GM12878 (cell line): ENCODE data around the gene GCNT3. TPM values are rescaled to one million over a fixed set of nuclear protein-coding genes. Genes with fewer than 3 reads are reported as not detected.

ENCODE experiments used
- ATAC-seq: fragments of 200-7000 bp; cut with Tn5 transposase; 3 replicates; pipeline ENCODE4 v1.9.1; 2020; ENCODE audit warnings: mild to moderate bottlenecking, moderate library complexity
- BruUV-seq: library from RNA; stranded (reverse); fragments of 400-500 nt; replicated peaks from 2 replicates; lab custom pipeline; 2021; lab: Mats Ljungman, UMichigan
- CTCF ChIA-PET: fragments of 300-600 bp; sonication (Branson Sonifier 250); formaldehyde crosslinking; extraction: SDS; loops from one replicate; lab custom pipeline; 2021; ENCODE audit warnings: inconsistent platforms; lab: Yijun Ruan, JAX
- POLR2A ChIA-PET: fragments of 350-600 bp; formaldehyde crosslinking; extraction: SDS; loops from one replicate; lab custom pipeline; 2021; ENCODE audit warnings: inconsistent platforms; lab: Charles Lee
- RAD21 ChIA-PET: fragments of 300-600 bp; sonication (Branson Sonifier 250); formaldehyde crosslinking; loops from one replicate; lab custom pipeline; 2023; ENCODE audit warnings: antibody characterized with exemption; ENCODE audit not compliant: unreplicated experiment; lab: Charles Lee
- SMC1A ChIA-PET: fragments of 300-600 bp; sonication (Branson Sonifier 250); formaldehyde crosslinking; loops from one replicate; lab custom pipeline; 2023; ENCODE audit not compliant: unreplicated experiment, uncharacterized antibody; lab: Charles Lee
- DNase-seq: peaks from one replicate; pipeline ENCODE4 v3.0.0-alpha.2; 2011; ENCODE audit warnings: low read depth, low spot score
- FAIRE-seq: peaks from 3 replicates; lab custom pipeline; 2011; peaks lifted over from hg19 to GRCh38; lab: Jason Lieb, UNC
- H2AFZ ChIP-seq: 2 replicates; pipeline ENCODE4 v1.6.0; 2011; ENCODE audit warnings: low read depth, low read length, control low read depth; ENCODE audit not compliant: control insufficient read depth
- H3K27ac ChIP-seq: 2 replicates; pipeline ENCODE4 v1.5.1; 2011; ENCODE audit warnings: control low read depth; ENCODE audit not compliant: control insufficient read depth, insufficient read depth
- H3K27me3 ChIP-seq, 2 experiments: replicated peaks in 1 of 2; 2 replicates each; pipeline versions ENCODE4 v1.6.0 to v1.6.1; 2011; ENCODE audit warnings: low read length in 1 of 2; ENCODE audit not compliant: control insufficient read depth in 2 of 2, insufficient read depth in 2 of 2
- H3K36me3 ChIP-seq, 2 experiments: 2 replicates each; pipeline ENCODE4 v1.5.1; 2011; ENCODE audit warnings: low read length in 1 of 2; ENCODE audit not compliant: control insufficient read depth in 2 of 2, insufficient read depth in 2 of 2
- H3K4me1 ChIP-seq: 2 replicates; pipeline ENCODE4 v1.6.1; 2011; ENCODE audit warnings: mild to moderate bottlenecking, low read length, moderate library complexity, mixed read lengths; ENCODE audit not compliant: control insufficient read depth, insufficient read depth
- H3K4me2 ChIP-seq: 2 replicates; pipeline ENCODE4 v1.6.0; 2011; ENCODE audit warnings: control low read depth; ENCODE audit not compliant: control insufficient read depth, insufficient read depth
- H3K4me3 ChIP-seq: fragments of 200-600 bp; sonication (generic); 2 replicates; pipeline ENCODE4 v1.5.1; 2016
- H3K79me2 ChIP-seq: 2 replicates; pipeline ENCODE4 v1.6.0; 2011; ENCODE audit warnings: low read length; ENCODE audit not compliant: control insufficient read depth, insufficient read depth
- H3K9ac ChIP-seq: 2 replicates; pipeline ENCODE4 v1.8.0; 2011; ENCODE audit warnings: low read length, control low read depth, mixed read lengths; ENCODE audit not compliant: control insufficient read depth, insufficient read depth
- H3K9me3 ChIP-seq: replicated peaks from 3 replicates; pipeline ENCODE4 v1.5.1; 2011; ENCODE audit warnings: mild to moderate bottlenecking, low read length; ENCODE audit not compliant: control insufficient read depth, insufficient read depth
- H4K20me1 ChIP-seq: 2 replicates; pipeline ENCODE4 v1.6.0; 2011; ENCODE audit not compliant: control insufficient read depth, insufficient read depth
- ASH2L ChIP-seq: fragments of 300-600, 200-600 bp; sonication (generic); IDR thresholded peaks from 2 replicates; pipeline ENCODE4 v1.6.1; 2017; ENCODE audit warnings: low read depth, mild to moderate bottlenecking, borderline replicate concordance
- CREM ChIP-seq: IDR thresholded peaks from 2 replicates; pipeline ENCODE4 v1.6.1; 2014; ENCODE audit warnings: antibody characterized with exemption, low read depth
- CUX1 ChIP-seq: IDR thresholded peaks from 2 replicates; pipeline ENCODE4 v1.6.1; 2012; ENCODE audit warnings: improper control_type of control experiment, low read depth, low read length; ENCODE audit not compliant: insufficient replicate concordance
- E2F8 ChIP-seq: fragments of 450-650 bp; IDR thresholded peaks from 2 replicates; pipeline ENCODE4 v1.6.1; 2018; ENCODE audit warnings: mild to moderate bottlenecking, low read depth, moderate library complexity; ENCODE audit not compliant: partially characterized antibody
- EP300 ChIP-seq, 2 experiments: fragments of 150-350 bp in 1 of 2; IDR thresholded peaks; 2 replicates each; pipeline ENCODE4 v1.6.1; 2011 to 2012; ENCODE audit warnings: low read depth in 2 of 2, low read length in 2 of 2, borderline replicate concordance in 1 of 2, improper control_type of control experiment in 1 of 2, inconsistent platforms in 1 of 2; ENCODE audit not compliant: control insufficient read depth in 1 of 2
- ETV6 ChIP-seq, 2 experiments: fragments of 450-650 bp in 1 of 2; IDR thresholded peaks in 1 of 2; conservative IDR thresholded peaks in 1 of 2; 2 replicates each; pipeline ENCODE4 v1.6.1; 2014; ENCODE audit warnings: antibody characterized with exemption in 1 of 2, borderline replicate concordance in 1 of 2, low read depth in 1 of 2, mild to moderate bottlenecking in 1 of 2, moderate library complexity in 1 of 2
- GATAD2B ChIP-seq: fragments of 450-650 bp; conservative IDR thresholded peaks from 2 replicates; pipeline ENCODE4 v1.6.1; 2017; ENCODE audit warnings: low read depth, mild to moderate bottlenecking, moderate library complexity
- HDAC2 ChIP-seq: fragments of 200-600 bp; sonication (generic); IDR thresholded peaks from 2 replicates; pipeline ENCODE4 v1.6.1; 2017
- MYC ChIP-seq: IDR thresholded peaks from 2 replicates; pipeline ENCODE4 v1.6.1; 2011; ENCODE audit warnings: mild to moderate bottlenecking, low read length, moderate library complexity, inconsistent platforms; ENCODE audit not compliant: insufficient read depth, insufficient replicate concordance, insufficient read length, severe bottlenecking
- NFIC ChIP-seq: IDR thresholded peaks from 2 replicates; pipeline ENCODE4 v1.6.1; 2012; ENCODE audit warnings: low read depth, mild to moderate bottlenecking, inconsistent platforms, low read length, moderate library complexity
- POLR2AphosphoS5 ChIP-seq: IDR thresholded peaks from 2 replicates; pipeline ENCODE4 v1.6.1; 2011; ENCODE audit warnings: mild to moderate bottlenecking, low read length, inconsistent platforms
- RAD21 ChIP-seq: IDR thresholded peaks from 2 replicates; pipeline ENCODE4 v1.6.1; 2011; ENCODE audit warnings: mild to moderate bottlenecking, low read depth, low read length, moderate library complexity; ENCODE audit not compliant: insufficient read depth
- RBBP5 ChIP-seq: fragments of 200-600 bp; sonication (generic); conservative IDR thresholded peaks from 2 replicates; pipeline ENCODE4 v1.6.1; 2016
- TARDBP ChIP-seq: IDR thresholded peaks from 2 replicates; pipeline ENCODE4 v1.6.1; 2016; ENCODE audit warnings: borderline replicate concordance
- TCF12 ChIP-seq: IDR thresholded peaks from 2 replicates; pipeline ENCODE4 v1.6.1; 2011; ENCODE audit warnings: low read depth, mild to moderate bottlenecking, low read length
- WGBS: methylation state at CpG from one replicate; pipeline ENCODE4 v1.1.6; 2016; ENCODE audit warnings: low lambda C conversion rate; ENCODE audit not compliant: insufficient replicate concordance, insufficient coverage; ENCODE audit errors: missing lambda C conversion rate; 5-methylcytosine and 5-hydroxymethylcytosine counted together
- in situ Hi-C: fragments of 300-500 bp; cut with MboI; formaldehyde crosslinking; loops from 9 replicates; pipeline ENCODE4 v1.14.3; 2018; ENCODE audit warnings: mixed read lengths
- intact Hi-C: fragments of 100-400 bp; cut with micrococcal nuclease; formaldehyde crosslinking; loops from one replicate; pipeline ENCODE4 v1.14.2; 2022; ENCODE audit not compliant: unreplicated experiment
- polyA plus RNA-seq, 11 experiments: library from polyadenylated mRNA; depleted of rRNA in 4 of 11; unstranded in 6 of 11; stranded (reverse) in 5 of 11; fragments of >200 nt; fragmentation: Nextera tagmentation in 4 of 11; fragmentation: Illumina TruSeq in 1 of 11; extraction: Ambion mirVana in 4 of 11; extraction: Trizol in 1 of 11; gene quantifications; 1 replicate in 1 of 11; 2 replicates in 10 of 11; pipeline versions ENCODE4 v1.2.1 to v1.2.3, GENCODE V29; 2011 to 2016; ENCODE audit warnings: inconsistent platforms in 2 of 11, missing spikeins in 2 of 11, low read depth in 1 of 11
- total RNA-seq, 4 experiments: library from RNA; depleted of rRNA in 3 of 4; stranded (reverse); fragments of >200 nt in 3 of 4; fragmentation: Illumina TruSeq in 1 of 4; extraction: Trizol in 1 of 4; gene quantifications; 2 replicates each; pipeline versions ENCODE4 v1.2.1 to v1.2.3, GENCODE V29; 2013 to 2021

Gene GCNT3
- total and polyA plus RNA-seq, 10 of the 15 experiments (the other 5 are each of a cell fraction or from before 2014, with no cell fraction given) = 0.03 to 0.53 (median 0.25) TPM; not detected in 2

GRCh38 chr15:59570315-59570714 is 41.3 kb upstream of the GCNT3 start:
- no peaks in the 10 kb centered on the region for H3K27me3 ChIP-seq
- H2AFZ ChIP-seq = no peak overlapping the region
- no peaks in the 10 kb centered on the region for H4K20me1 ChIP-seq
- POLR2A ChIA-PET = interaction anchor here (0.6 kb wide), 1 partner anchor 54 kb away, joined by 5 read pairs; no protein-coding TSS in a partner anchor
- no peak overlapping the region for H3K4me3 ChIP-seq
- no peaks in the 10 kb centered on the region for H3K79me2 ChIP-seq
- H3K9me3 ChIP-seq = no peaks in the 10 kb centered on the region
- no peak overlapping the region for H3K4me2 ChIP-seq
- CTCF ChIA-PET = no interaction called here
- intact Hi-C loops = no loop called here
- BruUV-seq = no TSS peak
- SMC1A ChIA-PET = no interaction called here
- FAIRE-seq (peak; percentile 54), DNase-seq (no peak), ATAC-seq (no peak)
- RAD21 ChIA-PET = no interaction called here
- in situ Hi-C loops = no loop called here
- no peaks in the 10 kb centered on the region for H3K4me1 ChIP-seq
- H3K9ac ChIP-seq = no peak overlapping the region
- TF ChIP-seq CREM = no peak
- TF ChIP-seq GATAD2B = no peak
- no peak for TF ChIP-seq NFIC
- no peak for TF ChIP-seq RAD21
- TF ChIP-seq TARDBP = no peak
- no peak for TF ChIP-seq ETV6 (conservative IDR thresholded peaks at IDR 0.05 in 1 of 2, IDR thresholded peaks at IDR 0.05 in 1 of 2; ENCODE audit: borderline replicate concordance in 1 of 2, low read depth in 1 of 2)
- TF ChIP-seq E2F8 = no peak
- no peak for TF ChIP-seq HDAC2
- no peak for TF ChIP-seq EP300 (IDR thresholded peaks at IDR 0.05; ENCODE audit: borderline replicate concordance in 1 of 2, control insufficient read depth in 1 of 2, low read depth in 2 of 2, low read length in 2 of 2)
- no peak for TF ChIP-seq TCF12
- TF ChIP-seq POLR2AphosphoS5 = no peak
- TF ChIP-seq MYC = no peak
- no peak for TF ChIP-seq ASH2L
- no peak for TF ChIP-seq RBBP5
- no peak for TF ChIP-seq CUX1
- no peak overlapping the region for H3K27ac ChIP-seq
- no peaks in the 10 kb centered on the region for H3K36me3 ChIP-seq
- 78% methylated on average over 3 of the region's 3 CpGs for WGBS
